Activated CD4-positive, alpha-beta memory T cell treated with anti-CD3 and anti-CD28 coated beads, Interleukin-2, amount 10 ng/mL, durations not matched to agents 7 days and 5 days (primary cell): ENCODE measurements around the gene SPOCD1. TPM values are rescaled to one million over a fixed set of nuclear protein-coding genes. Genes with fewer than 3 reads are reported as not detected.

Source experiments
- CTCF ChIA-PET: fragments of 350-600 bp; sonication (Branson Sonifier 250); formaldehyde crosslinking; loops from one replicate; lab custom pipeline; 2021; ENCODE audit warnings: antibody characterized with exemption, inconsistent platforms; lab: Charles Lee
- POLR2A ChIA-PET: fragments of 350-600 bp; sonication (Branson Sonifier 250); formaldehyde crosslinking; loops from one replicate; lab custom pipeline; 2021; ENCODE audit warnings: antibody characterized with exemption; lab: Charles Lee
- DNase-seq: peaks from one replicate; pipeline ENCODE4 v3.0.0-alpha.2; 2020
- H3K27ac Mint-ChIP-seq: one replicate; pipeline ENCODE4 v1.8.0; 2021; ENCODE audit warnings: mild to moderate bottlenecking, mixed read lengths
- H3K27me3 Mint-ChIP-seq: one replicate; pipeline ENCODE4 v1.8.0; 2021; ENCODE audit warnings: mixed read lengths
- H3K36me3 Mint-ChIP-seq: one replicate; pipeline ENCODE4 v1.8.0; 2021; ENCODE audit warnings: low read depth, mixed read lengths
- H3K4me1 Mint-ChIP-seq: one replicate; pipeline ENCODE4 v1.8.0; 2021; ENCODE audit warnings: mixed read lengths
- H3K4me3 Mint-ChIP-seq: one replicate; pipeline ENCODE4 v1.8.0; 2021; ENCODE audit warnings: mild to moderate bottlenecking, mixed read lengths
- H3K9me3 Mint-ChIP-seq: one replicate; pipeline ENCODE4 v1.8.0; 2021; ENCODE audit warnings: mixed read lengths
- total RNA-seq, 2 experiments: library from RNA; stranded (reverse); gene quantifications; one replicate each; pipeline ENCODE4 v1.2.3, GENCODE V29; 2021

The SPOCD1 gene
- total RNA-seq, 2 experiments from 2014 or later = 0.08 to 0.15 TPM

DNA sequence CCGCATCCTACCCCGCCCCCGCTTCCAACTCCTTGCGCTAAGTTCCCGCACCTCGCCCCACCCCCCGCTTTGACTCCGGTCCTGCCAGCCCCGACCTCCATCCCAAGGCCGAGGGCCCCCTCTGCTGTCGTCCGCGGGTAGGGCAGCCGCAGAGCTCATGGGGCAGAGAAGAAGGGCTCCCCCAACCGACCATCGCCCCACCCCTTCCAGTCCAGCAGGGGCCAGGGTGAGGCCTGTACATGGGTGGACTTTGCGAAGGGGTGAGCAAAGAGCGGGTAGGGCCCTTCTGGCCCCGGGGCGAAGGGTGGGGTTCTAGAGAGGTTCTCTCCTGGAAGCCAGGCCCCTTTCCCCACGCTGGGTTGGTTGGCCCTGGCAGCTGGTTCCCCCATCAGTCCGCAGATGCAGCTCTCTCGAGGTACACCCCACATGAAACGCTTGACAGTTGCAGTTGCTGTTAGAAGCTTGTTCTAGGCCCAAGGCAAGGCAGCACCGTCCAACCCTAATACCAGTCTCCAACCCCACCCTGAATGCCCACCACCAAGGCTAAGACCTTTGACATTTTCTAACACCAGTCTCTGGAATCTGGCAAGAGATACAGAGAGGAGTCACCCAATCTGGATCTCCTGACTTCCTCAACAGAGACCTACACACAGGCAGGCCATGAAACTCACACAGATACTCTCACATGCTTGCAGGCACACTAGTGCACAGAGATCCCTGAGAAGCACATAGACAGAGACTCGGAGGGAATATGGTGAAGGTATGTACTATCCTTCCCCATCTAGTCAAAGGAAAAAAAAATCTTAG is 26.4 kb downstream of the SPOCD1 start:
- Mint-ChIP-seq H3K4me3 (peak overlapping the region; percentile 84), H3K9me3 (no peaks in the 10 kb centered on the region), H3K4me1 (peaks cover 16% of the 10 kb centered on the region), H3K27ac (no peak overlapping the region), H3K36me3 (no peaks in the 10 kb centered on the region), H3K27me3 (peaks cover 5% of the 10 kb centered on the region)
- ChIA-PET POLR2A (interaction anchor here (0.6 to 1.8 kb wide), 14 partner anchors 22 to 493 kb away, joined by 3 to 8 read pairs (median 4); partner anchors contain the start of genes PEF1, SNRNP40 and ZCCHC17), CTCF (interaction anchor here (0.5 to 2.8 kb wide), 63 partner anchors 8 to 604 kb away, joined by 3 to 45 read pairs (median 5); partner anchors contain the start of genes ADGRB2, COL16A1, KPNA6 and PEF1)
- DNase-seq = peak; percentile 96

DNA sequence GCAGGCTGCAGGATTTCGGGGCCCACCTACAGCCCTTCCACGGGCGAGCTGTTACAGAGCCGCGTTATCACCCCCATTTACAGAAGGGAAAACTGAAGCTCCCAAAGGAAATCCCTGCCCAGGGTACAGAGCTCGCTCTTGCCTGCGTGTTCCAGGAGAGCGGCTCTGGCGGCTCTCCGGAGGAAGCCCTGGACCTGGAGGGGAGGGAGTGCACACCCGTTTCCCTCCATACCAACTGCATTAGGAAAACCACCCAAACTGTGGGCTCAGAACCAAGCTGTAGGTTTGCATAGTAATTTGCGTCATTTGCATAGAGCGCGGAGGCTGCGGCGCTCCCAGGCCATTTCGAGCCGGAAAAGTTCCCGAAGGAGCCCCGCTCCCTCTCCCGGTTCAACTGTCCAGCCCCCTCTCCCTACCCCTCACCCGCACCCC is 27.0 kb downstream of the SPOCD1 start:
- H3K4me1 Mint-ChIP-seq = peaks cover 16% of the 10 kb centered on the region
- ChIA-PET CTCF (interaction anchor here (0.6 to 2.8 kb wide), 63 partner anchors 9 to 603 kb away, joined by 3 to 45 read pairs (median 5); partner anchors contain the start of genes ADGRB2, COL16A1, KPNA6 and PEF1), POLR2A (interaction anchor here (0.6 to 1.8 kb wide), 14 partner anchors 22 to 492 kb away, joined by 3 to 8 read pairs (median 4); partner anchors contain the start of genes PEF1, SNRNP40 and ZCCHC17)
- H3K9me3 Mint-ChIP-seq = no peaks in the 10 kb centered on the region
- H3K27ac Mint-ChIP-seq = peak overlapping the region; percentile 86
- no peaks in the 10 kb centered on the region for H3K36me3 Mint-ChIP-seq
- peak overlapping the region; percentile 84 for H3K4me3 Mint-ChIP-seq
- no peak for DNase-seq
- peaks cover 5% of the 10 kb centered on the region for H3K27me3 Mint-ChIP-seq

DNA sequence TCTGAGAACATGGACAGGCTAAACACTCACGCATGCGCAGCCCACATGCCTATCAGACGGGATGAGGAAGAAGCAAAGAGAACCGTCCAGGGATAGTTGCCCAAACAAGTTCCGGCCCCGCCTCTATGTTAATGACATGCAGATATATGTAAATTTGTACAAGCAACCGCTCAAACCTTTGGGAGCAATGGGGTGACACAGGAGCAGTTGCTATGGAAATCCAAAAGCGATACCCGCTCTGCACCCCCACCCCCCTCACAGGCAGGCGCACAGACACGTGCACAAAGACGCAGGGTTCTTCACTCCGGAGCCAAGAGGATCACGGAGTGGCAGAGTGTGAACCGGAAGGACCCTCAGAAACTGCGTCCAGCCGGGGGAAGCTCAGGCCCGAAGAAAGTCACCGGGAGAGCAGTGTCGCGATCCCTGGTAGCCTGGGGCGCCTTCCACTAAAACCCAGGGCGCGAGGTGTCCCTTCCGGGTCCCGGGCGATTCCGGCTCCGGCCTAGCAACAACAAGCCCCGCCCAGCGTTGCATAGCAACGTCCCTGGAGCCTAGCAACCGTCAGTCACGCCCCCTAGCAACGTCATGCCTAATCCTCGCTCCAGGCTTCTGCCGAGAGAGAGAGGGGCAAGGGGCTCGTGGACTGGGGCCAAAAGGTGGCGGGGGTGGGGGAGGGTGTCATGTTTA is 27.5 kb downstream of the SPOCD1 start:
- ChIA-PET CTCF (interaction anchor here (0.6 to 2.8 kb wide), 47 partner anchors 10 to 394 kb away, joined by 3 to 45 read pairs (median 6); partner anchors contain the start of genes ADGRB2, COL16A1, KPNA6 and PEF1), POLR2A (interaction anchor here (0.9 to 1.8 kb wide), 13 partner anchors 21 to 492 kb away, joined by 3 to 8 read pairs (median 4); partner anchors contain the start of genes PEF1, SNRNP40 and ZCCHC17)
- H3K27ac Mint-ChIP-seq = peak overlapping the region; percentile 86
- H3K9me3 Mint-ChIP-seq = no peaks in the 10 kb centered on the region
- H3K36me3 Mint-ChIP-seq = no peaks in the 10 kb centered on the region
- H3K4me1 Mint-ChIP-seq = peaks cover 16% of the 10 kb centered on the region
- DNase-seq = peak; percentile 95
- peak overlapping the region; percentile 84 for H3K4me3 Mint-ChIP-seq
- H3K27me3 Mint-ChIP-seq = peaks cover 5% of the 10 kb centered on the region

DNA sequence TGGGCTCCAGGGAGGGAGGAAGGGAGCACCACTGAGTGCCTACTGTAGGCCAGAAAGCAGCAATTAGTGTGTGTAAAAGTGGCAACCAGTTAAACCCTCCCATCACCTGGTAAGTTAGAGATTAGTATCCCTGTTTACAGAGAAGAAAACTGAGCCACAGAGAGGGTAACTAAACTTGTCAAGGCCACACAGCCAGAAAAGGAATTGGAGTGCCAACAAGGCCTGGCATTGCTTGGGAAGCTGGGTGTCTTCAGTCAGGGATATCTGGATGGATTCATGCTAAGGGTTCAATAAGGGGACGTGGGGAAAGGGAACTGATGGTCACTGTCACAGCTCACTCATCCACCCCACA is 28.1 kb downstream of the SPOCD1 start:
- Mint-ChIP-seq H3K36me3 (no peaks in the 10 kb centered on the region), H3K4me1 (peaks cover 16% of the 10 kb centered on the region), H3K27me3 (peaks cover 5% of the 10 kb centered on the region), H3K4me3 (peak overlapping the region; percentile 84), H3K27ac (peak overlapping the region; percentile 86), H3K9me3 (no peaks in the 10 kb centered on the region)
- DNase-seq = no peak
- ChIA-PET CTCF (interaction anchor here (1.2 to 2.8 kb wide), 9 partner anchors 18 to 320 kb away, joined by 3 to 28 read pairs (median 7); partner anchors contain the start of genes ADGRB2 and KPNA6), POLR2A (interaction anchor here (1.0 to 1.8 kb wide), 5 partner anchors 25 to 168 kb away, joined by 3 to 8 read pairs (median 4); partner anchors contain the start of gene PEF1)

- ChIA-PET CTCF (interaction anchor here (2.8 kb wide), 1 partner anchor 238 kb away, joined by 19 read pairs; no protein-coding TSS in a partner anchor), POLR2A (interaction anchor here (1.0 kb wide), 1 partner anchor 27 kb away, joined by 3 read pairs; no protein-coding TSS in a partner anchor)
- peaks cover 5% of the 10 kb centered on the region for H3K27me3 Mint-ChIP-seq
- no peak overlapping the region for H3K4me3 Mint-ChIP-seq
- H3K9me3 Mint-ChIP-seq = no peaks in the 10 kb centered on the region
- H3K4me1 Mint-ChIP-seq = peaks cover 16% of the 10 kb centered on the region
- H3K27ac Mint-ChIP-seq = no peak overlapping the region
- DNase-seq = no peak
- no peaks in the 10 kb centered on the region for H3K36me3 Mint-ChIP-seq
Observed at GRCh38 chr1:31787261-31787660, 28.6 kb downstream of the SPOCD1 start.

- no peak overlapping the region for H3K4me3 Mint-ChIP-seq
- no peak overlapping the region for H3K27ac Mint-ChIP-seq
Observed at GRCh38 chr1:31786366-31787060, 29.3 kb downstream of the SPOCD1 start.

DNA sequence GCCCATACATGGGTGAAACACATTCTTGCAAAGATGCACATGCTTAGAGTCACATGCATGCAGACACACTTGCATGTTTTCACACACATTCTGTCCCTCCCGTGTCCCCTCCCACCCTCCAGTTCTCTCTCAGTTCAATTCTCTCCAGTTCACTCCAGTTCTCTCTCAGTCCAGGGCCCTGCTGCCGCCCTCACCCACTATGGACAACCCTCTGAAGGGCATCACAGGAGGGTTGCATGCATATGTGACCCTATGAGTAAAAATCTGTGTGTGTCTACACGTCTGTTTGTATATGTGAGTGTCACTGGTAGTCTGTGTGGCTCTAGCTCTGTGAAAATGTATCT is 29.9 kb downstream of the SPOCD1 start:
- no peak overlapping the region for H3K4me3 Mint-ChIP-seq
- ChIA-PET POLR2A (no interaction called here), CTCF (no interaction called here)
- peaks cover 5% of the 10 kb centered on the region for H3K27me3 Mint-ChIP-seq
- DNase-seq = no peak
- no peaks in the 10 kb centered on the region for H3K36me3 Mint-ChIP-seq
- no peak overlapping the region for H3K27ac Mint-ChIP-seq
- peaks cover 21% of the 10 kb centered on the region for H3K4me1 Mint-ChIP-seq
- no peaks in the 10 kb centered on the region for H3K9me3 Mint-ChIP-seq

More at GRCh38 chr1:31786366-31787060, 29.3 kb downstream of the SPOCD1 start:
- Mint-ChIP-seq H3K27me3 (peaks cover 5% of the 10 kb centered on the region), H3K9me3 (no peaks in the 10 kb centered on the region), H3K4me1 (peaks cover 18% of the 10 kb centered on the region), H3K36me3 (no peaks in the 10 kb centered on the region)
- no peak for DNase-seq
- CTCF ChIA-PET = no interaction called here
- POLR2A ChIA-PET = interaction anchor here (1.0 kb wide), 1 partner anchor 27 kb away, joined by 3 read pairs; no protein-coding TSS in a partner anchor

- no peaks in the 10 kb centered on the region for H3K9me3 Mint-ChIP-seq
- ChIA-PET CTCF (interaction anchor here (0.7 to 1.5 kb wide), 2 partner anchors 40 to 219 kb away, joined by 4 to 6 read pairs; no protein-coding TSS in a partner anchor), POLR2A (no interaction called here)
- peaks cover 5% of the 10 kb centered on the region for H3K27me3 Mint-ChIP-seq
- peaks cover 26% of the 10 kb centered on the region for H3K4me1 Mint-ChIP-seq
- H3K27ac Mint-ChIP-seq = no peak overlapping the region
- H3K36me3 Mint-ChIP-seq = no peaks in the 10 kb centered on the region
- no peak overlapping the region for H3K4me3 Mint-ChIP-seq
- no peak for DNase-seq
Observed at GRCh38 chr1:31785020-31785946, 30.5 kb downstream of the SPOCD1 start.

GRCh38 chr1:31784356-31785019 is 31.3 kb downstream of the SPOCD1 start:
- no peak for DNase-seq
- CTCF ChIA-PET = interaction anchor here (0.7 to 1.5 kb wide), 2 partner anchors 39 to 220 kb away, joined by 4 to 6 read pairs; no protein-coding TSS in a partner anchor
- no peak overlapping the region for H3K4me3 Mint-ChIP-seq
- H3K27me3 Mint-ChIP-seq = no peaks in the 10 kb centered on the region
- no peaks in the 10 kb centered on the region for H3K9me3 Mint-ChIP-seq
- no peak overlapping the region for H3K27ac Mint-ChIP-seq
- H3K4me1 Mint-ChIP-seq = peaks cover 23% of the 10 kb centered on the region
- no peaks in the 10 kb centered on the region for H3K36me3 Mint-ChIP-seq
- POLR2A ChIA-PET = no interaction called here

DNA sequence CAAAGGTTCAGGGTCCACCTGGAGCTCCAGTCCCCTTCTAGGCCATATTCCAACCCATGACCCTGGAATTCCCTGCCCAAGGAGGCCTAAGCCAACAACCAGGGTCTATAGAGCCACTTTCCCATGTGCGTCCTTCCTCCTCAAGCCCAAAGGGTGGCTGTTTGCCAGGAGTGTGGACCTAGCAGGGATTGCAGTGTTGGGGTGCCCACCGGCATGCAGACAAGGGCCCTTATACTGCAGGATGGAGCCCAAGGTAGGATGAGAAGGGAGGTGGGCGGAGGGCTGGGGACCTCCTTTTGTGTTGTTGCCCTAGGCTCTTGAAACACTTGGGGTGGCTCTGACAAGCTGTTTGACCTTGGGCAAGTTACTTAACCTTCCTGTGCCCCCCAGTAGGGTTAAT is 32.0 kb downstream of the SPOCD1 start:
- H3K27ac Mint-ChIP-seq = no peak overlapping the region
- no peaks in the 10 kb centered on the region for H3K36me3 Mint-ChIP-seq
- ChIA-PET POLR2A (no interaction called here), CTCF (interaction anchor here (1.5 kb wide), 1 partner anchor 38 kb away, joined by 6 read pairs; no protein-coding TSS in a partner anchor)
- H3K9me3 Mint-ChIP-seq = no peaks in the 10 kb centered on the region
- no peaks in the 10 kb centered on the region for H3K27me3 Mint-ChIP-seq
- no peak overlapping the region for H3K4me3 Mint-ChIP-seq
- peaks cover 19% of the 10 kb centered on the region for H3K4me1 Mint-ChIP-seq
- no peak for DNase-seq
